ENCODE results near the gene SLN.

SLN gene

GRCh38 chr11:107683807-107684206 lies 28.0 kb downstream of the SLN start:
- DNase-seq (ENCODE audit: low spot score in 2 of 2) (no peak), ATAC-seq (ENCODE audit: low read depth) (no peak)
- peaks cover 2% of the 10 kb centered on the region for H3K27me3 Mint-ChIP-seq
- no peaks in the 10 kb centered on the region for H3K4me1 Mint-ChIP-seq
- H3K4me3 Mint-ChIP-seq, result no peak overlapping the region
- H3K9me3 Mint-ChIP-seq, result no peaks in the 10 kb centered on the region
- no peaks in the 10 kb centered on the region for H3K36me3 Mint-ChIP-seq
- no peak overlapping the region for H3K27ac Mint-ChIP-seq

- Mint-ChIP-seq H3K9me3 (no peaks in the 10 kb centered on the region), H3K27ac (no peak overlapping the region), H3K36me3 (no peaks in the 10 kb centered on the region), H3K4me3 (no peak overlapping the region), H3K4me1 (no peaks in the 10 kb centered on the region), H3K27me3 (peaks cover 2% of the 10 kb centered on the region)
- ATAC-seq (ENCODE audit: low read depth) (no peak), DNase-seq (ENCODE audit: low spot score in 2 of 2) (no peak)
Observed at GRCh38 chr11:107683061-107683460, 28.8 kb downstream of the SLN start.

- Mint-ChIP-seq H3K9me3 (no peaks in the 10 kb centered on the region), H3K4me3 (no peak overlapping the region), H3K36me3 (no peaks in the 10 kb centered on the region), H3K4me1 (no peaks in the 10 kb centered on the region), H3K27ac (no peak overlapping the region), H3K27me3 (peaks cover 2% of the 10 kb centered on the region)
- DNase-seq (ENCODE audit: low spot score in 2 of 2), result no peak
- no peak for ATAC-seq (ENCODE audit: low read depth)
Observed at GRCh38 chr11:107682572-107682971, 29.3 kb downstream of the SLN start.

- Mint-ChIP-seq H3K9me3 (no peaks in the 10 kb centered on the region), H3K4me1 (no peaks in the 10 kb centered on the region), H3K27me3 (peaks cover 2% of the 10 kb centered on the region), H3K4me3 (no peak overlapping the region), H3K36me3 (no peaks in the 10 kb centered on the region), H3K27ac (no peak overlapping the region)
- ATAC-seq (ENCODE audit: low read depth), result no peak
- no peak for DNase-seq (ENCODE audit: low spot score in 2 of 2)
Observed at GRCh38 chr11:107682171-107682570, 29.7 kb downstream of the SLN start.

GRCh38 chr11:107679255-107680024 lies 32.4 kb downstream of the SLN start:
- Mint-ChIP-seq H3K27me3 (peaks cover 3% of the 10 kb centered on the region), H3K36me3 (no peaks in the 10 kb centered on the region), H3K4me1 (peaks cover 4% of the 10 kb centered on the region), H3K9me3 (no peaks in the 10 kb centered on the region), H3K4me3 (no peak overlapping the region), H3K27ac (no peak overlapping the region)
- DNase-seq (ENCODE audit: low spot score in 2 of 2), result no peak
- no peak for ATAC-seq (ENCODE audit: low read depth)

- H3K4me3 Mint-ChIP-seq, result no peak overlapping the region
- no peak for DNase-seq (ENCODE audit: low spot score in 2 of 2)
- ATAC-seq (ENCODE audit: low read depth), result no peak
- no peaks in the 10 kb centered on the region for H3K9me3 Mint-ChIP-seq
- H3K36me3 Mint-ChIP-seq, result no peaks in the 10 kb centered on the region
- H3K27me3 Mint-ChIP-seq, result peaks cover 5% of the 10 kb centered on the region
- H3K4me1 Mint-ChIP-seq, result peaks cover 4% of the 10 kb centered on the region
- no peak overlapping the region for H3K27ac Mint-ChIP-seq
Observed at GRCh38 chr11:107678632-107678971, 33.3 kb downstream of the SLN start.

- H3K4me1 Mint-ChIP-seq, result peaks cover 4% of the 10 kb centered on the region
- H3K9me3 Mint-ChIP-seq, result no peaks in the 10 kb centered on the region
- ATAC-seq (ENCODE audit: low read depth) (no peak), DNase-seq (ENCODE audit: low spot score in 2 of 2) (no peak)
- H3K36me3 Mint-ChIP-seq, result no peaks in the 10 kb centered on the region
- no peak overlapping the region for H3K27ac Mint-ChIP-seq
- H3K4me3 Mint-ChIP-seq, result no peak overlapping the region
- H3K27me3 Mint-ChIP-seq, result peaks cover 5% of the 10 kb centered on the region
Observed at GRCh38 chr11:107677924-107678631, 33.8 kb downstream of the SLN start.

GRCh38 chr11:107676336-107677057 lies 35.4 kb downstream of the SLN start:
- no peak for ATAC-seq (ENCODE audit: low read depth)
- H3K9me3 Mint-ChIP-seq, result no peaks in the 10 kb centered on the region
- no peaks in the 10 kb centered on the region for H3K36me3 Mint-ChIP-seq
- H3K27ac Mint-ChIP-seq, result no peak overlapping the region
- H3K4me1 Mint-ChIP-seq, result peaks cover 4% of the 10 kb centered on the region
- peaks cover 9% of the 10 kb centered on the region for H3K27me3 Mint-ChIP-seq
- DNase-seq (ENCODE audit: low spot score in 2 of 2), result no peak
- no peak overlapping the region for H3K4me3 Mint-ChIP-seq

- Mint-ChIP-seq H3K36me3 (no peaks in the 10 kb centered on the region), H3K27me3 (peaks cover 9% of the 10 kb centered on the region), H3K9me3 (no peaks in the 10 kb centered on the region), H3K4me1 (peaks cover 4% of the 10 kb centered on the region), H3K4me3 (no peak overlapping the region), H3K27ac (no peak overlapping the region)
- no peak for DNase-seq (ENCODE audit: low spot score in 2 of 2)
- no peak for ATAC-seq (ENCODE audit: low read depth)
Observed at GRCh38 chr11:107675902-107676301, 36.0 kb downstream of the SLN start.

GRCh38 chr11:107669893-107670601 lies 41.8 kb downstream of the SLN start:
- no peak overlapping the region for H3K27ac Mint-ChIP-seq
- H3K4me1 Mint-ChIP-seq, result no peaks in the 10 kb centered on the region
- DNase-seq (ENCODE audit: low spot score in 2 of 2), result no peak
- no peak overlapping the region for H3K4me3 Mint-ChIP-seq
- H3K36me3 Mint-ChIP-seq, result no peaks in the 10 kb centered on the region
- H3K27me3 Mint-ChIP-seq, result peaks cover 7% of the 10 kb centered on the region
- H3K9me3 Mint-ChIP-seq, result no peaks in the 10 kb centered on the region
- no peak for ATAC-seq (ENCODE audit: low read depth)

- Mint-ChIP-seq H3K27ac (no peak overlapping the region), H3K4me3 (no peak overlapping the region), H3K9me3 (no peaks in the 10 kb centered on the region), H3K27me3 (peaks cover 10% of the 10 kb centered on the region), H3K4me1 (no peaks in the 10 kb centered on the region), H3K36me3 (no peaks in the 10 kb centered on the region)
- ATAC-seq (ENCODE audit: low read depth) (no peak), DNase-seq (ENCODE audit: low spot score in 2 of 2) (no peak)
Observed at GRCh38 chr11:107669191-107669740, 42.6 kb downstream of the SLN start.

GRCh38 chr11:107666911-107667613 lies 44.8 kb downstream of the SLN start:
- H3K9me3 Mint-ChIP-seq, result no peaks in the 10 kb centered on the region
- no peak overlapping the region for H3K4me3 Mint-ChIP-seq
- no peak overlapping the region for H3K27ac Mint-ChIP-seq
- no peak for DNase-seq (ENCODE audit: low spot score in 2 of 2)
- H3K27me3 Mint-ChIP-seq, result peaks cover 5% of the 10 kb centered on the region
- no peak for ATAC-seq (ENCODE audit: low read depth)
- no peaks in the 10 kb centered on the region for H3K4me1 Mint-ChIP-seq
- H3K36me3 Mint-ChIP-seq, result no peaks in the 10 kb centered on the region

GRCh38 chr11:107665018-107665417 lies 46.8 kb downstream of the SLN start:
- no peaks in the 10 kb centered on the region for H3K9me3 Mint-ChIP-seq
- H3K27ac Mint-ChIP-seq, result no peak overlapping the region

More at GRCh38 chr11:107665018-107665417, 46.8 kb downstream of the SLN start:
- ATAC-seq (ENCODE audit: low read depth), result no peak
- Mint-ChIP-seq H3K27me3 (peaks cover 5% of the 10 kb centered on the region), H3K4me3 (no peak overlapping the region), H3K36me3 (no peaks in the 10 kb centered on the region), H3K4me1 (no peaks in the 10 kb centered on the region)
- no peak for DNase-seq (ENCODE audit: low spot score in 2 of 2)

Data from memory B cell (primary cell).